Aorta (tissue), 5 donors: ENCODE results near the gene PABPN1L. TPM values are rescaled to one million over a fixed set of nuclear protein-coding genes. Genes with fewer than 3 reads are reported as not detected.

Experiments
- ATAC-seq: fragments of 200-7000 bp; cut with Tn5 transposase; one replicate; pipeline ENCODE4 v1.9.1; 2022; ENCODE audit warnings: moderate library complexity; ENCODE audit not compliant: low FRiP score
- DNase-seq, 2 donors: peaks; one replicate each; pipeline ENCODE4 v3.0.0-alpha.2; 2020
- H3K27ac ChIP-seq, 2 donors: one replicate each; pipeline ENCODE4 v1.5.1; 2013; ENCODE audit warnings: low read length in 2 of 2, mild to moderate bottlenecking in 2 of 2, moderate library complexity in 2 of 2, control low read depth in 1 of 2, inconsistent platforms in 1 of 2, low read depth in 1 of 2
- H3K27me3 ChIP-seq, 2 donors: one replicate each; pipeline ENCODE4 v1.6.1; 2013; ENCODE audit warnings: control low read depth in 1 of 2, low read length in 1 of 2, mild to moderate bottlenecking in 1 of 2, moderate library complexity in 1 of 2; ENCODE audit not compliant: insufficient read depth in 2 of 2, control insufficient read depth in 1 of 2
- H3K36me3 ChIP-seq, 2 donors: one replicate each; pipeline ENCODE4 v1.6.1; 2013; ENCODE audit warnings: control low read depth in 1 of 2, low read length in 1 of 2, mild to moderate bottlenecking in 1 of 2; ENCODE audit not compliant: insufficient read depth in 2 of 2, control insufficient read depth in 1 of 2
- H3K4me1 ChIP-seq, 2 donors: one replicate each; pipeline ENCODE4 v1.6.1; 2013; ENCODE audit warnings: low read length in 2 of 2, control low read depth in 1 of 2, mild to moderate bottlenecking in 1 of 2, moderate library complexity in 1 of 2; ENCODE audit not compliant: insufficient read depth in 2 of 2, control insufficient read depth in 1 of 2
- H3K4me3 ChIP-seq, 2 donors: one replicate each; pipeline ENCODE4 v1.5.1; 2013; ENCODE audit warnings: low read length in 2 of 2, control low read depth in 1 of 2, mild to moderate bottlenecking in 1 of 2
- H3K9me3 ChIP-seq: one replicate; pipeline ENCODE4 v1.6.1; 2013; ENCODE audit warnings: mild to moderate bottlenecking, low read length; ENCODE audit not compliant: control insufficient read depth
- WGBS, 2 donors: extraction: QIAGEN DNeasy Blood & Tissue Kit; methylation state at CpG; one replicate each; pipeline ENCODE4 v1.1.7; 2013; 5-methylcytosine and 5-hydroxymethylcytosine counted together
- intact Hi-C, 2 donors: fragments of 100-400 bp; cut with DNase I; formaldehyde crosslinking; loops; one replicate each; pipeline versions ENCODE4 v1.14.2 to v1.15.0; 2022
- polyA plus RNA-seq, 2 donors: library from polyadenylated mRNA; stranded (reverse); fragments of 200-250 nt; gene quantifications; one replicate each; pipeline ENCODE4 v1.2.3, GENCODE V29; 2013
- total RNA-seq, 2 donors: library from RNA; stranded (reverse); fragmentation: NEBNext Ultra II Directional; extraction: Animal tissue kit (Norgen Biotek cat#: 25700); gene quantifications; one replicate each; pipeline ENCODE4 v1.2.1, GENCODE V29; 2021
- donor health status: healthy with polysubstance abuse.
- donor health status: Bipolar disorder and iron deficiency.
- donor health status: DM: no; HTN: no; CAD: no.
- donor health status: DM: no; HTN: no; CAD: no.
- donor health status: DM: yes; HTN: yes; CAD: no.

Gene PABPN1L
- total and polyA plus RNA-seq, 4 donors: not detected

GRCh38 chr16:88835383-88835782 lies 31.1 kb downstream of the PABPN1L start:
- H3K4me1 ChIP-seq: no peaks in the 10 kb centered on the region
- no peak overlapping the region for H3K4me3 ChIP-seq
- intact Hi-C loops: no loop called here
- ATAC-seq: peak; percentile 78
- H3K36me3 ChIP-seq: peaks cover 0 to under 1% of the 10 kb centered on the region in 2 donors
- no peaks in the 10 kb centered on the region for H3K9me3 ChIP-seq
- DNase-seq: peak in 1 of 2 donors; percentile 68
- no peaks in the 10 kb centered on the region for H3K27me3 ChIP-seq
- WGBS, 2 donors: 84 to 87% methylated on average over 11 of the region's 11 CpGs
- no peak overlapping the region for H3K27ac ChIP-seq

GRCh38 chr16:88834670-88835069 lies 31.8 kb downstream of the PABPN1L start:
- Histone ChIP-seq H3K9me3 (no peaks in the 10 kb centered on the region), H3K27ac (no peak overlapping the region), H3K4me1 (no peaks in the 10 kb centered on the region), H3K4me3 (no peak overlapping the region), H3K36me3 (no peaks in the 10 kb centered on the region), H3K27me3 (no peaks in the 10 kb centered on the region)
- WGBS, 2 donors: 92% methylated on average over 12 to 13 of the region's 13 CpGs
- ATAC-seq (no peak), DNase-seq (no peak)
- intact Hi-C loops: no loop called here

GRCh38 chr16:88833086-88833485 lies 33.4 kb downstream of the PABPN1L start:
- no peaks in the 10 kb centered on the region for H3K9me3 ChIP-seq
- H3K27me3 ChIP-seq: no peaks in the 10 kb centered on the region
- intact Hi-C loops: no loop called here
- H3K27ac ChIP-seq: no peak overlapping the region
- no peak overlapping the region for H3K4me3 ChIP-seq
- no peak for ATAC-seq
- H3K4me1 ChIP-seq: no peaks in the 10 kb centered on the region
- 95 to 97% methylated on average over 12 to 13 of the region's 13 CpGs for WGBS, 2 donors
- no peaks in the 10 kb centered on the region for H3K36me3 ChIP-seq
- no peak for DNase-seq

- Histone ChIP-seq H3K27me3 (no peaks in the 10 kb centered on the region), H3K4me1 (no peaks in the 10 kb centered on the region), H3K4me3 (no peak overlapping the region), H3K36me3 (peaks cover 0 to 3% of the 10 kb centered on the region in 2 donors), H3K27ac (no peak overlapping the region), H3K9me3 (no peaks in the 10 kb centered on the region)
- intact Hi-C loops: no loop called here
- 82 to 85% methylated on average over 10 to 13 of the region's 13 CpGs for WGBS, 2 donors
- ATAC-seq (no peak), DNase-seq (peak in 1 of 2 donors; percentile 42)
Observed at GRCh38 chr16:88831838-88832237, 34.6 kb downstream of the PABPN1L start.

- no peak for ATAC-seq
- no peak overlapping the region for H3K27ac ChIP-seq
Observed at GRCh38 chr16:88830783-88831182, 35.7 kb downstream of the PABPN1L start.

GRCh38 chr16:88830258-88830657 lies 36.2 kb downstream of the PABPN1L start:
- DNase-seq: no peak
- no peaks in the 10 kb centered on the region for H3K9me3 ChIP-seq
- H3K27ac ChIP-seq: no peak overlapping the region
- H3K36me3 ChIP-seq: peaks cover 0 to 5% of the 10 kb centered on the region in 2 donors
- no peaks in the 10 kb centered on the region for H3K4me1 ChIP-seq
- ATAC-seq: no peak
- intact Hi-C loops: no loop called here
- H3K4me3 ChIP-seq: no peak overlapping the region
- WGBS, 2 donors: 65 to 67% methylated on average over 11 of the region's 11 CpGs
- H3K27me3 ChIP-seq: no peaks in the 10 kb centered on the region

More at GRCh38 chr16:88830783-88831182, 35.7 kb downstream of the PABPN1L start:
- H3K27me3 ChIP-seq: no peaks in the 10 kb centered on the region
- no peak for DNase-seq
- WGBS, 2 donors: 93 to 94% methylated on average over 14 of the region's 14 CpGs
- no peak overlapping the region for H3K4me3 ChIP-seq
- H3K9me3 ChIP-seq: no peaks in the 10 kb centered on the region
- no peaks in the 10 kb centered on the region for H3K4me1 ChIP-seq
- intact Hi-C loops: no loop called here
- H3K36me3 ChIP-seq: peaks cover 0 to 4% of the 10 kb centered on the region in 2 donors

- peaks cover 0 to 5% of the 10 kb centered on the region in 2 donors for H3K36me3 ChIP-seq
- WGBS, 2 donors: 43 to 69% methylated on average over 24 of the region's 24 CpGs
- no peak overlapping the region for H3K27ac ChIP-seq
- H3K4me1 ChIP-seq: no peaks in the 10 kb centered on the region
- no peak overlapping the region for H3K4me3 ChIP-seq
- no peaks in the 10 kb centered on the region for H3K27me3 ChIP-seq
- DNase-seq: peak in 1 of 2 donors; percentile 42
- intact Hi-C loops: no loop called here
- no peaks in the 10 kb centered on the region for H3K9me3 ChIP-seq
- ATAC-seq: no peak
Observed at GRCh38 chr16:88828711-88829110, 37.7 kb downstream of the PABPN1L start.

GRCh38 chr16:88827727-88828126 lies 38.7 kb downstream of the PABPN1L start:
- intact Hi-C loops: no loop called here
- no peak overlapping the region for H3K4me3 ChIP-seq
- H3K27ac ChIP-seq: no peak overlapping the region
- no peak for ATAC-seq
- no peaks in the 10 kb centered on the region for H3K9me3 ChIP-seq
- WGBS, 2 donors: 90 to 92% methylated on average over 21 of the region's 21 CpGs
- DNase-seq: peak in 1 of 2 donors; percentile 34
- H3K36me3 ChIP-seq: peaks cover 0 to 5% of the 10 kb centered on the region in 2 donors
- H3K4me1 ChIP-seq: no peaks in the 10 kb centered on the region
- H3K27me3 ChIP-seq: no peaks in the 10 kb centered on the region

- Histone ChIP-seq H3K27me3 (no peaks in the 10 kb centered on the region), H3K27ac (no peak overlapping the region), H3K36me3 (peaks cover 0 to 5% of the 10 kb centered on the region in 2 donors), H3K9me3 (no peaks in the 10 kb centered on the region), H3K4me1 (no peaks in the 10 kb centered on the region), H3K4me3 (no peak overlapping the region)
- DNase-seq (no peak), ATAC-seq (no peak)
- WGBS, 2 donors: 92% methylated on average over 14 to 26 of the region's 26 CpGs
- intact Hi-C loops: no loop called here
Observed at GRCh38 chr16:88826070-88826840, 40.2 kb downstream of the PABPN1L start.
